GM19351 (cell line): ENCODE measurements around the gene TEX10.
"Not testable (repeated sequence)": the region's sequence is repeated elsewhere in the genome, so short reads cannot be mapped to it uniquely, and the experiment has no call there.

ENCODE experiments used
- ATAC-seq: cut with Tn5 transposase; IDR thresholded peaks from one replicate; pipeline ENCODE4 v1.9.1; 2021; ENCODE audit warnings: mild to moderate bottlenecking, moderate library complexity; ENCODE audit not compliant: unreplicated experiment

Gene TEX10

GRCh38 chr9:100351508-100351907 is 1.2 kb downstream of the TEX10 start:
- ATAC-seq: no peak

GRCh38 chr9:100350188-100350587 is 2.6 kb downstream of the TEX10 start:
- no peak for ATAC-seq

GRCh38 chr9:100346836-100347235 is 5.9 kb downstream of the TEX10 start:
- no peak for ATAC-seq

- no peak for ATAC-seq
These were observed 10.9 kb downstream of the TEX10 start for GRCh38 chr9:100341889-100342288.

GRCh38 chr9:100340224-100340623 is 12.5 kb downstream of the TEX10 start:
- no peak for ATAC-seq

GRCh38 chr9:100338736-100339135 is 14.0 kb downstream of the TEX10 start:
- not testable (repeated sequence) for ATAC-seq

- no peak for ATAC-seq
These were observed 28.0 kb downstream of the TEX10 start for GRCh38 chr9:100324594-100325200.

- peak; percentile 54 for ATAC-seq
These were observed 29.7 kb downstream of the TEX10 start for GRCh38 chr9:100322954-100323536.

GRCh38 chr9:100317706-100318105 is 35.0 kb downstream of the TEX10 start:
- no peak for ATAC-seq

GRCh38 chr9:100315561-100315960 is 37.2 kb downstream of the TEX10 start:
- ATAC-seq: no peak

GRCh38 chr9:100309992-100310391 is 42.8 kb downstream of the TEX10 start:
- no peak for ATAC-seq

- no peak for ATAC-seq
These were observed 43.7 kb downstream of the TEX10 start for GRCh38 chr9:100308965-100309564.

- ATAC-seq: no peak
These were observed 45.7 kb downstream of the TEX10 start for GRCh38 chr9:100307080-100307479.

- no peak for ATAC-seq
These were observed 46.5 kb downstream of the TEX10 start for GRCh38 chr9:100306283-100306682.

- no peak for ATAC-seq
These were observed 49.0 kb downstream of the TEX10 start for GRCh38 chr9:100303747-100304146.

GRCh38 chr9:100298378-100298777 is 54.4 kb downstream of the TEX10 start:
- no peak for ATAC-seq

- no peak for ATAC-seq
These were observed 56.3 kb downstream of the TEX10 start for GRCh38 chr9:100296407-100296806.

- ATAC-seq: no peak
These were observed 57.5 kb downstream of the TEX10 start for GRCh38 chr9:100295240-100295639.

GRCh38 chr9:100294806-100295205 is 57.9 kb downstream of the TEX10 start:
- no peak for ATAC-seq

GRCh38 chr9:100294341-100294740 is 58.4 kb downstream of the TEX10 start:
- no peak for ATAC-seq

- ATAC-seq: no peak
These were observed 60.3 kb downstream of the TEX10 start for GRCh38 chr9:100292414-100292813.

GRCh38 chr9:100290714-100291113 is 62.0 kb downstream of the TEX10 start:
- ATAC-seq: no peak

- no peak for ATAC-seq
These were observed 65.6 kb downstream of the TEX10 start for GRCh38 chr9:100287186-100287585.
